LoVo (cell line): Measurements from ENCODE around the gene MARK3.
A peak's percentile ranks its signal among the peaks of the same experiment; 100 is the strongest.
"Not testable (repeated sequence)": the region's sequence is repeated elsewhere in the genome, so short reads cannot be mapped to it uniquely, and the experiment has no call there.

ENCODE experiments used
- DNase-seq: peaks from one replicate; pipeline ENCODE4 v3.0.0-alpha.2; 2016; ENCODE audit warnings: low spot score

MARK3 gene

GRCh38 chr14:103491691-103492090, 106.5 kb downstream of the MARK3 start:
- DNase-seq: no peak

GRCh38 chr14:103492156-103492925, 107.1 kb downstream of the MARK3 start:
- no peak for DNase-seq

GRCh38 chr14:103495854-103496253, 110.6 kb downstream of the MARK3 start:
- DNase-seq: no peak

- DNase-seq: no peak
Observed at GRCh38 chr14:103496776-103497175, 111.6 kb downstream of the MARK3 start.

- DNase-seq: no peak
Observed at GRCh38 chr14:103499709-103500108, 114.5 kb downstream of the MARK3 start.

GRCh38 chr14:103500148-103500990, 115.2 kb downstream of the MARK3 start:
- DNase-seq: peak; percentile 65

- DNase-seq: no peak
Observed at GRCh38 chr14:103501041-103501870, 116.0 kb downstream of the MARK3 start.

- DNase-seq: no peak
Observed at GRCh38 chr14:103501921-103502669, 116.9 kb downstream of the MARK3 start.

GRCh38 chr14:103502877-103503276, 117.7 kb downstream of the MARK3 start:
- DNase-seq: no peak

- DNase-seq: no peak
Observed at GRCh38 chr14:103503296-103503695, 118.1 kb downstream of the MARK3 start.

GRCh38 chr14:103504991-103505565, 119.9 kb downstream of the MARK3 start:
- no peak for DNase-seq

- no peak for DNase-seq
Observed at GRCh38 chr14:103507751-103508150, 122.5 kb downstream of the MARK3 start.

GRCh38 chr14:103508521-103509329, 123.5 kb downstream of the MARK3 start:
- no peak for DNase-seq

- no peak for DNase-seq
Observed at GRCh38 chr14:103509864-103510723, 124.9 kb downstream of the MARK3 start.

GRCh38 chr14:103510724-103511693, 125.8 kb downstream of the MARK3 start:
- no peak for DNase-seq

GRCh38 chr14:103512180-103512579, 127.0 kb downstream of the MARK3 start:
- not testable (repeated sequence) for DNase-seq

- DNase-seq: no peak
Observed at GRCh38 chr14:103512701-103513611, 127.7 kb downstream of the MARK3 start.
